Fibroblast of upper back skin (primary cell): ENCODE data around the gene PCDHGA3.
"Not testable (repeated sequence)": the region's sequence is repeated elsewhere in the genome, so short reads cannot be mapped to it uniquely, and the experiment has no call there.

Experiments used
- DNase-seq: peaks from one replicate; pipeline ENCODE4 v3.0.0-alpha.2; 2013

Gene PCDHGA3

GRCh38 chr5:141383345-141383744 is 39.7 kb downstream of the PCDHGA3 start:
- DNase-seq = no peak

GRCh38 chr5:141384471-141385267 is 41.0 kb downstream of the PCDHGA3 start:
- DNase-seq = no peak

DNA sequence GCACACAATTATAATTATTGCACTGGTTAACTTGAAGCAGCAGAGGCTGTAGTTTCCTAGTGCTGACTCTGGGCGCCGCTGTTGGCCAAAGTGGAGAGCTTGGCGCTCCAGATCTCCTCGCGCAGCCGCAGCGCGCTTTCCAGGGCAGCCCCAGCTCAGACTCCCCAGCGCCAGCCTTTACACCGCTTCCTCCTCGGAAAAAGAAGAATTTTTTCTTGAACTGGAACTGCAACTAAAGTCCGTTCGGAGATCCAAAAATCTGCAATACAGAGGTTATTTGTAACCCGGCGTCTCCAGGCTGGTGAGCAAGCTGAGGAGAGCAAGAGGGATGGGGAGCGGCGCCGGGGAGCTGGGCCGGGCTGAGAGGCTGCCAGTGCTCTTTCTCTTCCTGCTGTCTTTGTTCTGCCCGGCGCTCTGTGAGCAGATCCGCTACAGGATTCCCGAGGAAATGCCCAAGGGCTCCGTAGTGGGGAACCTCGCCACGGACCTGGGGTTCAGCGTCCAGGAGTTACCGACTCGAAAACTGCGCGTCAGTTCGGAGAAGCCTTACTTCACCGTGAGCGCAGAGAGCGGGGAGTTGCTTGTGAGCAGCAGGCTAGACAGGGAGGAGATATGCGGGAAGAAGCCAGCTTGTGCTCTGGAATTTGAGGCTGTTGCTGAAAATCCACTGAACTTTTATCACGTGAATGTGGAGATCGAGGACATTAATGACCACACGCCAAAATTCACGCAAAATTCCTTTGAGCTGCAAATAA is 44.1 kb downstream of the PCDHGA3 start, which contains the start of gene PCDHGB4:
PCDHGB4 (plus strand) TSS at position 142 of the 755 bp plus-strand sequence; CDS start at position 329, 187 bp downstream.
- peak; percentile 49 for DNase-seq

- no peak for DNase-seq
Measured at GRCh38 chr5:141388661-141389060, 45.0 kb downstream of the PCDHGA3 start.

DNA sequence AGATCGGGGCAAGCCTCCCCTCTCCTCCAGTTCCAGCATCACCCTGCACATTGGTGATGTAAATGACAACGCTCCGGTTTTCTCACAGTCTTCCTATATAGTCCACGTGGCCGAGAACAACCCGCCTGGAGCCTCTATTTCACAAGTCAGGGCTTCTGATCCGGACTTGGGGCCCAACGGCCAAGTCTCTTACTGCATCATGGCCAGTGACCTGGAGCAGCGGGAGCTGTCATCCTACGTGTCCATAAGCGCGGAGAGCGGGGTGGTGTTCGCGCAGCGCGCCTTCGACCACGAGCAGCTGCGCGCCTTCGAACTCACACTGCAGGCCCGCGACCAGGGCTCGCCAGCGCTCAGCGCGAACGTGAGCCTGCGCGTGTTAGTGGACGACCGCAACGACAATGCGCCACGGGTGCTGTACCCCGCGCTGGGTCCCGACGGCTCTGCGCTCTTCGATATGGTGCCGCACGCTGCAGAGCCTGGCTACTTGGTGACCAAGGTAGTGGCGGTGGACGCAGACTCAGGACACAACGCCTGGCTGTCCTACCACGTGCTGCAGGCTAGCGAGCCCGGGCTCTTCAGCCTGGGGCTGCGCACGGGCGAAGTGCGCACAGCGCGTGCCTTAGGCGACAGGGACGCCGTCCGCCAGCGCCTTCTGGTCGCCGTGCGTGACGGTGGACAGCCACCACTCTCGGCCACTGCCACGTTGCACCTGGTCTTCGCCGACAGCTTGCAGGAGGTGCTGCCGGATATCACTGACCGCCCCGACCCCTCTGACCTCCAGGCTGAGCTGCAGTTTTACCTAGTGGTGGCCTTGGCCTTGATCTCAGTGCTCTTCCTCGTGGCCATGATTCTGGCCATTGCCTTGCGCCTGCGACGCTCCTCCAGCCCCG is 45.8 kb downstream of the PCDHGA3 start:
- DNase-seq = no peak

- DNase-seq = peak; percentile 26
Measured at GRCh38 chr5:141392429-141393198, 49.0 kb downstream of the PCDHGA3 start, which contains the start of gene PCDHGA8. PCDHGA8 (plus strand) TSS chr5:141392633; CDS start chr5:141392814, 181 bp downstream.

GRCh38 chr5:141393267-141393666 is 49.6 kb downstream of the PCDHGA3 start:
- no peak for DNase-seq

DNA sequence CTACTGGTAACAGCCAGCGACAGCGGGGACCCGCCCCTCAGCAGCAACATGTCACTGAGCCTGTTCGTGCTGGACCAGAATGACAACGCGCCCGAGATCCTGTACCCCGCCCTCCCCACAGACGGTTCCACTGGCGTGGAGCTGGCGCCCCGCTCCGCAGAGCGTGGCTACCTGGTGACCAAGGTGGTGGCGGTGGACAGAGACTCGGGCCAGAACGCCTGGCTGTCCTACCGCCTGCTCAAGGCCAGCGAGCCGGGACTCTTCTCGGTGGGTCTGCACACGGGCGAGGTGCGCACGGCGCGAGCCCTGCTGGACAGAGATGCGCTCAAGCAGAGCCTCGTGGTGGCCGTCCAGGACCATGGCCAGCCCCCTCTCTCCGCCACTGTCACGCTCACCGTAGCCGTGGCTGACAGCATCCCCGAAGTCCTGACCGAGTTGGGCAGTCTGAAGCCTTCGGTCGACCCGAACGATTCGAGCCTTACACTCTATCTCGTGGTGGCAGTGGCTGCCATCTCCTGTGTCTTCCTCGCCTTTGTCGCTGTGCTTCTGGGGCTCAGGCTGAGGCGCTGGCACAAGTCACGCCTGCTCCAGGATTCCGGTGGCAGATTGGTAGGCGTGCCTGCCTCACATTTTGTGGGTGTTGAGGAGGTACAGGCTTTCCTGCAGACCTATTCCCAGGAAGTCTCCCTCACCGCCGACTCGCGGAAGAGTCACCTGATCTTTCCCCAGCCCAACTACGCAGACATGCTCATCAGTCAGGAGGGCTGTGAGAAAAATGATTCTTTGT is 51.0 kb downstream of the PCDHGA3 start:
- not testable (repeated sequence) for DNase-seq
